HFFc6 (cell line): ENCODE results near the gene MEIS1. TPM values are rescaled to one million over a fixed set of nuclear protein-coding genes. Genes with fewer than 3 reads are reported as not detected.

ENCODE experiments used
- DNase-seq: peaks from one replicate; pipeline ENCODE4 v3.0.0-alpha.2; 2018
- H3K27ac Mint-ChIP-seq: 2 replicates; pipeline ENCODE4 v1.8.0; 2020; ENCODE audit warnings: mild to moderate bottlenecking, mixed read lengths
- H3K27me3 Mint-ChIP-seq: 2 replicates; pipeline ENCODE4 v1.8.0; 2021; ENCODE audit warnings: mild to moderate bottlenecking, moderate library complexity, mixed read lengths; ENCODE audit not compliant: insufficient read depth
- H3K36me3 Mint-ChIP-seq: 2 replicates; pipeline ENCODE4 v1.8.0; 2021; ENCODE audit warnings: low read depth, mixed read lengths
- H3K4me1 Mint-ChIP-seq: 2 replicates; pipeline ENCODE4 v1.8.0; 2020; ENCODE audit warnings: low read depth, mixed read lengths
- H3K4me3 Mint-ChIP-seq: 2 replicates; pipeline ENCODE4 v1.8.0; 2020; ENCODE audit warnings: mild to moderate bottlenecking, moderate library complexity, mixed read lengths
- H3K9me3 Mint-ChIP-seq: 2 replicates; pipeline ENCODE4 v1.8.0; 2020; ENCODE audit warnings: mild to moderate bottlenecking, mixed read lengths
- total RNA-seq, 6 experiments: library from RNA; stranded (reverse); fragmentation: NEBNext Ultra II Directional; extraction: Animal tissue kit (Norgen Biotek cat#: 25700); gene quantifications; 2 replicates in 1 of 6; 3 replicates in 5 of 6; pipeline ENCODE4 v1.2.3, GENCODE V29; 2021
- TF ChIP-seq, protein P1 (sequence below): fragments of 200-600 bp; sonication (generic); IDR thresholded peaks from 2 replicates; pipeline ENCODE4 v1.5.0; 2021; ENCODE audit warnings: antibody characterized with exemption, mild to moderate bottlenecking

MEIS1 gene
- total RNA-seq, 6 experiments from 2014 or later: 69.1 to 85.4 (median 74.1) TPM

GRCh38 chr2:66587216-66587615 lies 152.3 kb downstream of the MEIS1 start:
- no peaks in the 10 kb centered on the region for H3K36me3 Mint-ChIP-seq
- H3K27ac Mint-ChIP-seq: no peak overlapping the region
- DNase-seq: no peak
- H3K4me3 Mint-ChIP-seq: no peak overlapping the region
- H3K27me3 Mint-ChIP-seq: no peaks in the 10 kb centered on the region
- H3K9me3 Mint-ChIP-seq: no peaks in the 10 kb centered on the region
- TF ChIP-seq, protein P1, sequence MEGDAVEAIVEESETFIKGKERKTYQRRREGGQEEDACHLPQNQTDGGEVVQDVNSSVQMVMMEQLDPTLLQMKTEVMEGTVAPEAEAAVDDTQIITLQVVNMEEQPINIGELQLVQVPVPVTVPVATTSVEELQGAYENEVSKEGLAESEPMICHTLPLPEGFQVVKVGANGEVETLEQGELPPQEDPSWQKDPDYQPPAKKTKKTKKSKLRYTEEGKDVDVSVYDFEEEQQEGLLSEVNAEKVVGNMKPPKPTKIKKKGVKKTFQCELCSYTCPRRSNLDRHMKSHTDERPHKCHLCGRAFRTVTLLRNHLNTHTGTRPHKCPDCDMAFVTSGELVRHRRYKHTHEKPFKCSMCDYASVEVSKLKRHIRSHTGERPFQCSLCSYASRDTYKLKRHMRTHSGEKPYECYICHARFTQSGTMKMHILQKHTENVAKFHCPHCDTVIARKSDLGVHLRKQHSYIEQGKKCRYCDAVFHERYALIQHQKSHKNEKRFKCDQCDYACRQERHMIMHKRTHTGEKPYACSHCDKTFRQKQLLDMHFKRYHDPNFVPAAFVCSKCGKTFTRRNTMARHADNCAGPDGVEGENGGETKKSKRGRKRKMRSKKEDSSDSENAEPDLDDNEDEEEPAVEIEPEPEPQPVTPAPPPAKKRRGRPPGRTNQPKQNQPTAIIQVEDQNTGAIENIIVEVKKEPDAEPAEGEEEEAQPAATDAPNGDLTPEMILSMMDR: peak; percentile 32; the same call in 1 of the 2 replicates
- no peaks in the 10 kb centered on the region for H3K4me1 Mint-ChIP-seq

DNA sequence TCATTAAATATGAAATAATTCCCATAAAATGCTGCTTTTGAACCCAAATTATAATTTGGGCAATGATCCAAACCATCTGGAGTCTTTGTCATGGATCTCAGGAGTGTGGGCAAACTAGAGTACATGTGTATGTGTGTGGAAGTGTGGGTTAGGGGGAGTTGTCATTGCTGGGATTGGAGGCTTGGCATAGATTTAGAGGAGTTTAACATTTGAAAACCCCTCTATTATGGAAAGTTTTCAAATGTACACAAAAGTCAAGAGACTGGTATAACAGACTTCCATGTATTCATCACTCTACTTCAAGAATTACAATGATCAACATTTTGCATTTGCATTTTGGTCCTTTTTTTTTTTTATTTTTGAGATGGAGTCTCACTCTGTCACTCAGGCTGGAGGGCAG lies 159.1 kb downstream of the MEIS1 start:
- Mint-ChIP-seq H3K27ac (no peak overlapping the region), H3K27me3 (no peaks in the 10 kb centered on the region), H3K9me3 (no peaks in the 10 kb centered on the region), H3K4me3 (no peak overlapping the region), H3K36me3 (no peaks in the 10 kb centered on the region), H3K4me1 (peaks cover 8% of the 10 kb centered on the region)
- TF ChIP-seq, protein P1: no peak
- DNase-seq: no peak

DNA sequence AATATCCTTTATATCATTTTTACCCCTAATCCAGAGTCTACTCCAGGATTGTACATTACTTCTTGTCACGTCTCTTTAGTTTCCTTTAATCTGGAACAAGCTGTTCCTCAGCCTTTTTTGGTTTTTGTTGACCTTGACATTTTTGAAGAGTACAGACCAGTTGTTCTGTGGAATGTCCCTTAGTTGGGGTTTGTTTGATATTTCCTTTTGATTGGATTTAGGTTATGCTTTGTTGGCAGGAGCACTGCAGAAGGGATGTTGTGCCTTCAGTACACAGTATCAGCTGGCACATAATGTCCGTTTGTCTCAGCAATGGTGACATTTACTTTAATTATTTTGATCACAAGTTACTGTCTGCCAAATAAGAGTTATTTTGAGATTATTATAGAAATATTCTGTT lies 160.6 kb downstream of the MEIS1 start:
- no peak overlapping the region for H3K27ac Mint-ChIP-seq
- DNase-seq: no peak
- TF ChIP-seq, protein P1: no peak
- no peaks in the 10 kb centered on the region for H3K36me3 Mint-ChIP-seq
- peaks cover 4% of the 10 kb centered on the region; the same call in 1 of the 2 replicates for H3K9me3 Mint-ChIP-seq
- H3K27me3 Mint-ChIP-seq: peaks cover 2% of the 10 kb centered on the region
- peaks cover 8% of the 10 kb centered on the region for H3K4me1 Mint-ChIP-seq
- H3K4me3 Mint-ChIP-seq: no peak overlapping the region

GRCh38 chr2:66596256-66596655 lies 161.3 kb downstream of the MEIS1 start:
- H3K9me3 Mint-ChIP-seq: peaks cover 4% of the 10 kb centered on the region; the same call in 1 of the 2 replicates
- no peak overlapping the region for H3K4me3 Mint-ChIP-seq
- peaks cover 8% of the 10 kb centered on the region for H3K4me1 Mint-ChIP-seq
- TF ChIP-seq, protein P1: no peak
- no peak for DNase-seq
- no peaks in the 10 kb centered on the region for H3K36me3 Mint-ChIP-seq
- peaks cover 2% of the 10 kb centered on the region for H3K27me3 Mint-ChIP-seq
- no peak overlapping the region for H3K27ac Mint-ChIP-seq

GRCh38 chr2:66601624-66602023 lies 166.7 kb downstream of the MEIS1 start:
- Mint-ChIP-seq H3K27ac (no peak overlapping the region), H3K4me3 (no peak overlapping the region), H3K27me3 (peaks cover 2% of the 10 kb centered on the region), H3K4me1 (peaks cover 1% of the 10 kb centered on the region), H3K9me3 (peaks cover 4% of the 10 kb centered on the region; the same call in 1 of the 2 replicates), H3K36me3 (no peaks in the 10 kb centered on the region)
- TF ChIP-seq, protein P1: no peak
- DNase-seq: no peak

DNA sequence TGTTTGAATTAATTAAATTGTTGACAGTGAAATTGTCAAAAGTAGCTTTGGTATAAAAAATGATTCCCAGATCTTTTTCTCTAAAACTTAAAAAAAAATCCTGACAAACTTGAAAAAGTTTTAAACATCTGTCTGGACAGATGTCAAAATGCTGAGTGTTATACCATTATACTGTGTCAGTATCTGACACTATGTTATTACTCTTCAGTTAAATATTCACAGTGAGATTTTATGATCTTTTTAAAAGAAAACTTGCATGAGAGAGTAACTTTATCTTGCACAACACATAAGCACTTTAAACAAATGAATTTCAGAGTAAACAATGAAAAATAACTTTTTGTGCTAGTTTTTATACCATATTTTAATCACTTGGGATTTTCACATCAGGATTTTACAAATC lies 167.4 kb downstream of the MEIS1 start:
- Mint-ChIP-seq H3K4me1 (no peaks in the 10 kb centered on the region), H3K27me3 (peaks cover 2% of the 10 kb centered on the region), H3K36me3 (no peaks in the 10 kb centered on the region), H3K9me3 (peaks cover 4% of the 10 kb centered on the region; the same call in 1 of the 2 replicates), H3K4me3 (no peak overlapping the region), H3K27ac (no peak overlapping the region)
- no peak for DNase-seq
- TF ChIP-seq, protein P1: no peak
